Measurements from ENCODE around the gene YAP1.

Gene YAP1

GRCh38 chr11:102163368-102163767 is 53.1 kb downstream of the YAP1 start:
- no peak for DNase-seq (ENCODE audit: low spot score)

GRCh38 chr11:102166175-102167064 is 56.2 kb downstream of the YAP1 start:
- no peak for DNase-seq (ENCODE audit: low spot score)

- DNase-seq (ENCODE audit: low spot score) = no peak
These were observed 58.2 kb downstream of the YAP1 start for GRCh38 chr11:102168481-102168880.

- peak; percentile 39 for DNase-seq (ENCODE audit: low spot score)
These were observed 60.9 kb downstream of the YAP1 start for GRCh38 chr11:102171101-102171500.

DNA sequence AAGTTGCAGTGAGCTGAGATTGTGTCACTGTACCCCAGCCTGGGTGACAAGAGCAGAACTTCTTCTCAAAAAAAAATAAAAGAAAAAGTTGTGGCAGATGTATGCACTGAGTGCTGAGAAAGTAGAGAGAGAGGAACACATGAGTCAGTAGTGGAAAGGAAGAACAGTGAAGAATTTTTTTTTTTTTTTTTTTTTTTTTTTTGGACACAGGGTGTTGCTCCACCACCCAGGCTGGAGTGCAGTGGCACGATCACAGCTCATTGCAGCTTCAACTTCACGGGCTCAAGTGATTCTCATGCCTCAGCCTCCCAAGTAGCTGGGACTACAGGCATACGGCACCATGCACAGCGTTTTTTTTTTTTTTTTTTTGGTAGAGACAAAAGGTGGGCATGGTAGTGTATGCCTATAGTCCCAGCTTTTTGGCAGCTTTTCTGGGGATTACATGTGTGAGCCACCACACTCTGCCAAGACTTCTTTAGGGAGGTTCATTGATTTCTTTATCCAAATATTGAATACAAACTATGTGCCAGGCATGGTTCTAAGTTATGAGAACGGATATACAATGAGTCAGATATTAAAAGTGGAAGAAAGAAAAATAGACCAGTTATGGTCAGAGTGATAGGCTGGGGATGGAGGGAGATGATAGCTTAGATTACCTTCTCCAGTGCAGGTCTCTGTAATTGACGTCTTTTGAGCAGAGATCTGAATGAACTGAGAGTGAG is 62.0 kb downstream of the YAP1 start:
- peak; percentile 71 for DNase-seq (ENCODE audit: low spot score)

DNA sequence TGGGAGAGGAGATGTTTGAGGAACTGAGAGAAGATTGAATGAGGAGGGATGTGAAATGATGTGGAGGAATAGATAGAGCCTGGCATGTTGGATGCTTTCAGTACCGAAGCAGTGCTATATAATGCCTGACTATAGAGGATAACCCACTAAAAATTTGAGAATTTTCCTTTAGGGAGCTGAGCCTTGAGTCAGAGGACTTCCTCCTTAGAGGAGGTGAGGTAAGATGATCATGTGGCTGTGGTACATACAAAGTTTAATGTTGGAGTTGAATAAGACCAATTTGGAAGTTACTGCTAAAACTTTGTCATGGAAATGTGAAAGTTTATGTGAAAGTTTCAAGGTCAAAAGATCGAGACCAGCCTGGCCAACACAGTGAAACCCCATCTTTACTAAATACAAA is 66.9 kb downstream of the YAP1 start:
- no peak for DNase-seq (ENCODE audit: low spot score)

DNA sequence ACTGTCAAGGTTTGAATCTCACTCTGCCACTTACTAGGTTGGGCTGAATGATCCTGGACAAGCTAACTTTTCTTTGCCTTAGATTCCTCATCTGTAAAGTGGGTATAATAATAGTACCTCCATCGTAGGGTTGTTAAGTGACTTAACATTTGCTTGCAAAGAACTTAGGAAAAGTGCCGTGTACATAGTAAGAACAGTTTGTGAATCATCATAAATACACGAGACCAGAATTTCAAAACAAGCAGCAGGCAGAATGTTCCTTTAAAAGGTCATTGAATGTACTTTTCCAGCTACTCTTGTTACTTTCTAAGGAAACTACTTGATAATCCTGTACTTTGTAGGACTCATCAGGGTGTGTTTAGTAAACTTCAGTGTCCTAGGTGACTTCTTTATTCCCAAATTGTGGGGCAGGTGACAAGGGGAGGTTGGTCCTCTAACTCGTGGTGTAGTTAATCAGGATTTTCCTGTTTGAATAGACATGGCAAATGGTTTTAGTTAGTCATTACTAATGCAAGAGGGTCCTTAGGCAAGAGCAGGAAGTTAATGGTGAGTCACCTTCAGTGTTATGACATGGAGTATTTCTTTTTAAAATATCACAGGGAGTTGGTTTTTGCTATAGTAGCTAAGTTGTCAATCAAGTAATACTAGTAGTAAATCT is 67.9 kb downstream of the YAP1 start:
- DNase-seq (ENCODE audit: low spot score) = peak; percentile 85

DNA sequence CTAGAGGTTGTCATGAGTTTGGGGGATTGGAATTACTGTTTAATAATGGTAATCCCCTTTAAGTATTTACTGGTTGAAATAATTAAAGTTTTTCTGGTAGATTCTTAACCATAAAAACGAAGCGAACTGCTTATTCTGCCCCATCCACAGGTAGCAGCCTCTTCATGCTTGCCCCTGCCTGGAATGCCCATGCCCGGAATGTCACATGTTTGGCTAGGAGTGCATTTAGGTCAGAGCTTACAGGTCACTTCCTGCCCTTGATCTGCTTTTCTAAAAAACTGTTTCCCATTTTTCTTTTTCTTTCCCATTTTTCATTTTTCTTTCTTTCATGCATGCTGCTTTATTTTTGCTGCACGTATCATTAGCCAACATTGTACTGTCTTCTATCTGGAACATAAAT is 69.1 kb downstream of the YAP1 start:
- DNase-seq (ENCODE audit: low spot score) = no peak

DNA sequence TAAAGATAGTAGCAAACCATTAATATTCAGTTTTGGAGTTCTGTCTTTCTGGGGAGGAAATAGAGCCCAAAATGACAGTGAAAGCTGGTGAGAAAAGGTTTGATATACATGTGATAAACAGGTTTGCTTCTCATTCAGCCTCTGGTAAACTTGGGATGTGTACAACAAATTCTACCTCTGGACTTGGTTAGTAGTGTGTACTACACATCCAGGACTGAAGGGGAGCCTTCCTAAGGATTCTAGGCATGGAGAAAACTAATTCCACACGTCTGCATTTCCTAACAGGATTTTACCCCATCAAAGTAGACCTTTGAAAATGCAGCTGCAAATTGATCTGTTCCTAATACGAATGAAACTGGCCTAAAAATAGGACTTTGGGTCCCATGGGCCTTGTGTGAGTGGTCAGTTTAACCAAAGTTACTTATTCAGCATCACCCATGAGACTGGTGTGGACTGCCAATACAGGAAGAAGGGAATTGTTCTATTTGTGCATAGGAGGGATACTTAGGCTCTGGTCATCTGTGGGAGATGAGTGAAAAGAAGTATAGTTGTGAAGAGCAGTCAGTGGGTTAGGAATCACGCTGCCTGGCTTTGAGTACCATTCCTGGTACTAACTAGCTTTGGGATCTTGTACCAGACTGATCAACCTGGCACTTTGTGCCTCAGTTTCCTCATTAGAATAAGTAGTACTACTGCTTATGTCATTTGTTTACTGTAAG is 74.2 kb downstream of the YAP1 start:
- DNase-seq (ENCODE audit: low spot score) = no peak

DNA sequence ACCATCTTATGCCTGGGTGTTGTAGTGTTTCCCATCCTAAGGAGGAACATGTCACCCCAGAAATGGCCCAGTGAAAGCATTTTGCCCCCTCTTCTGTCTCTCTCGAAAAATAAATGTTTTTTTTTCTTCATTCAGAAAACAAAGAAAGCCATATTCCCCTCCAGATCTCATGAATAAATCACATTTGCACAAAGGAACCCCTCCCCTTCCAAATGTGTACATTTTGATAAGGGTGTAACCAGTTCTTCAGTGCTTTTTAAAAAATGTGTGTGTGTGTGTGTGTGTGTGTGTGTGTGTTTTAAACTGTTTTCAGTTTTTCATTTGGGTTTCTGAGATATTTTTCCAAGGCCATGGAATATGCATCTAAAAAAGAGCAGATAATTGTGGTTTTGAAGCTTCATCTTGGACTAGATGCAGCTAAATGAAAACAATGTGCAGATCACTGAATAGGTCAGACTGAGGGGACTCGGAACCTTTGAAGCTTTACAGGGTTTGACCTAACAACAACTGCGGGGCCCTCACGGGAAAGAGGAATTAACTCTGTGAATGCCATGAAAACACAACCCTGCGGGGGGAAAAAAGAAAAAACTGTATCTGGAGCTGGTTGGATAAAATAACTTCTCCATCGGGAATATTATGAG is 76.4 kb downstream of the YAP1 start:
- DNase-seq (ENCODE audit: low spot score) = peak; percentile 12

DNA sequence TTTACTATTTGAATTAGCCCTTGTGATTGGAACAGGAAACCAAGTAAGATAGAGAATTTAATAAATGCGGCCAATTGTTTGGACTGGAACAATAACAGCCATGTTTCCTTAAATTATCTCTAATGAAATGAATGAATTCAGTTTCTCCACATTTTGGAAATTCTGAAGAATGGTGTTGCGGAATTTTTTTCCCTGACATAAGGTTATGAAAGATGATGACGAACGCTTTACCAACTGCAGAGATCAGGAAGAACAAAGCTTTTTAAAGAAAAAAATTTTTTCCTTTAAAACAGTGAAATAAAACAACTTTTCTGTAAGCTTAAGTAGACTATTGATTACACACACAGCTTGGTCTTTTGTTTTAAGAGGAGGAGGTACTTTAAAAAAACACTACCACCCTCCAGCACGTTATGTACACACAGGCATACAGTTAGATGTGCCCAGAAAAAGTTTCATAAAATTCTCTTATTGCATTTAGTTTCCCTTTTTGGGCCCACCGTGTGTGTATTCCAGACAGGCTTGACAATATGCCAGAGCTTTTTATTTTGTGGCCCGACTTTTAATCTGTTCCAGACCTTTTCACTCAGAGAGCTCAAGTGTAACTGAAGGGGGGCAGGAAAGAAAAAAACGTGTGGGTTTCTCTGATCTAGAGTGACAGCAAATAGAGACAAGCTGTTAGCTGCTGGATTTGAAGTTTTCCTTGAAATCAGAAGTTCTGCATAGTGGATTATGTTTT is 77.3 kb downstream of the YAP1 start:
- DNase-seq (ENCODE audit: low spot score) = peak; percentile 21

DNA sequence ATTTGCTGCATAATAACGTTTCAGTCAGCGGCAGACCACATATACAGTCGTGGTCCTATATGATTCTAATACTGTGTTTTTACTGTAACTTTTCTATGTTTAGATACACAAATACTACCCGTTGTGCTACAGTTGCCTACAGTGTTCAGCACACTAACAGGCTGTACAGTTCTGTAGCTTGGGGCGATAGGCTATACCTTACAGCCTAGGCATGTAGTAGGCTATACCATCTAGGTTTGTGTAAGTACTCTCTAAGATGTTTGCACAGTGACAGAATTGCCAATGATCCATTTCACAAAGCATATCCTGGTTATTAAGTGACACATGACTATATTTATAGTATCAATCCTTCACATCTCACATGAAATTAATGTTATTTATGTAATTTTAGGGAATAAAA is 78.2 kb downstream of the YAP1 start:
- no peak for DNase-seq (ENCODE audit: low spot score)

DNA sequence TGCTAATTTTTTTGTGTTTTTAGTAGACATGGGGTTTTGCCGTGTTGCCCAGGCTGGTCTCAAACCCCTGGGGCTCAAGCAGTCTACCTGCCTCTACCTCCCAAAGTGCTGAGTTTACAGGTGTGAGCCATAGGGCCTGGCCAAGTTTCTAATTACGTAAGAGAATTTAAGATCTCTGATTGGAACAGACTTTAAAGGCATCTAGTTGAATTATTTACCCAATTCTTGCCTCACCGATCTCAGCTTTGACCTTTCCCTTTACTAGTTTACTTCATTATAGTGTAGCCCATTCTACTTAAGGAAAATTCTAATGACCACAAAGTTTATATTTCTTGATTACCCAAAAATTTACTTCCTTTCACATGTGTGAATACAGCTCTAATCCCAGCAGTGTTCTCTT is 81.6 kb downstream of the YAP1 start:
- no peak for DNase-seq (ENCODE audit: low spot score)

GRCh38 chr11:102192349-102193066 is 82.3 kb downstream of the YAP1 start:
- no peak for DNase-seq (ENCODE audit: low spot score)

DNA sequence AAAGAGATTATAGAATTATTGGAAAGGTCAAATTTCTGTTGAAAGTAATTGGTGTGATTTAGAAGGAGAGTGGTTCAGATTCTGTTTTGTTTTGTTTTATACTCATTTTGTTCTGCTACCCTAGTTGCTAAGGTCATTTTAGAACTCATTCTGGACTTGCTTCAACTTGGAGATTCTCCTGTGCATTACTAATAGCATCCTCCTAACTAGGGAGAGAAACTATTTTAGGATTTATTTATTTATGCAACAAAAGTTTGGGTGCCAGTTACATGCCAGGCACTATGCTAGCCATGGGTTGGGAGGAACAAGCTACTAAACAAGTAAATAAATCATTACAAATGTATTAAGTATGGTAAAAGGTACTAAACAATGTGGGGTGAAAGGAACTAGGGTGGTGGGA is 84.0 kb downstream of the YAP1 start:
- DNase-seq (ENCODE audit: low spot score) = peak; percentile 33

DNA sequence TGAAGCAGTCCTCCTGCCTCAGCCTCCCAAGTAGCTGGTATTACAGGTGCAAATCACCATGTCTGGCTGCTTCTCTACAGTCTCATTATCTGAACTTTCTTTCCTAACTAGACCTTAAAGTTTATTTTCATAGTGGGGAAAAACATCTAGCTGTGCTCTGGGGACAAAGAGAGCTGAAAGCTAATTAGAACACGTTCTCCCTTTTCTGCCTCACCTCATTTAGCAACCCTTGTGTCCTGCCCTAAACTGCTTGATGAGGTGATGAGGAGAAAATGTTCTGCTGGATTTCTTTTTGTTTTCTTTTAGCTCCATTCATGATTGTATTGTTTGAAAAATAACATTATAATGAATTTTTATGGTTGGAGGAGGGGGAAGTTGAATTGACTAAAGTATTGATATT is 84.7 kb downstream of the YAP1 start:
- DNase-seq (ENCODE audit: low spot score) = no peak

GRCh38 chr11:102196351-102196750 is 86.1 kb downstream of the YAP1 start:
- no peak for DNase-seq (ENCODE audit: low spot score)

- DNase-seq (ENCODE audit: low spot score) = peak; percentile 25
These were observed 86.6 kb downstream of the YAP1 start for GRCh38 chr11:102196816-102197215.

GRCh38 chr11:102197670-102198139 is 87.5 kb downstream of the YAP1 start:
- no peak for DNase-seq (ENCODE audit: low spot score)

- no peak for DNase-seq (ENCODE audit: low spot score)
These were observed 89.4 kb downstream of the YAP1 start for GRCh38 chr11:102199673-102200072.
